EH (cell line): ENCODE results near the gene UBL4A.

Experiments
- DNase-seq: peaks from one replicate; pipeline ENCODE4 v3.0.0-alpha.2; 2015; ENCODE audit warnings: low read depth

Gene UBL4A

GRCh38 chrX:154460326-154460725 lies 26.1 kb downstream of the UBL4A start:
- no peak for DNase-seq

- no peak for DNase-seq
These were observed 26.6 kb downstream of the UBL4A start for GRCh38 chrX:154459832-154460231.

- peak; percentile 55 for DNase-seq
These were observed 27.2 kb downstream of the UBL4A start for GRCh38 chrX:154458954-154459778.

GRCh38 chrX:154458116-154458953 lies 28.1 kb downstream of the UBL4A start, which contains the start of gene PLXNA3:
PLXNA3 (plus strand) TSS chrX:154458281; CDS start chrX:154460184, 1,903 bp downstream.
- peak; percentile 30 for DNase-seq

GRCh38 chrX:154457491-154458115 lies 28.8 kb downstream of the UBL4A start:
- peak; percentile 18 for DNase-seq

GRCh38 chrX:154452823-154453222 lies 33.6 kb downstream of the UBL4A start:
- DNase-seq, result no peak

- no peak for DNase-seq
These were observed 36.1 kb downstream of the UBL4A start for GRCh38 chrX:154450312-154450711.

- no peak for DNase-seq
These were observed 36.8 kb downstream of the UBL4A start for GRCh38 chrX:154449618-154450017.

- DNase-seq, result no peak
These were observed 37.9 kb downstream of the UBL4A start for GRCh38 chrX:154448484-154448883.

- no peak for DNase-seq
These were observed 40.0 kb downstream of the UBL4A start for GRCh38 chrX:154446430-154446829.

- DNase-seq, result no peak
These were observed 40.6 kb downstream of the UBL4A start for GRCh38 chrX:154445776-154446175.

GRCh38 chrX:154444755-154445246 lies 41.6 kb downstream of the UBL4A start:
- DNase-seq, result no peak

- DNase-seq, result peak; percentile 74
These were observed 42.2 kb downstream of the UBL4A start, which contains the start of gene FAM50A for GRCh38 chrX:154443992-154444754. FAM50A (plus strand) TSS chrX:154444141; CDS start chrX:154444236, 95 bp downstream.

- DNase-seq, result peak; percentile 18
These were observed 42.9 kb downstream of the UBL4A start for GRCh38 chrX:154443479-154443910.

- no peak for DNase-seq
These were observed 44.3 kb downstream of the UBL4A start for GRCh38 chrX:154441984-154442707.

- no peak for DNase-seq
These were observed 44.9 kb downstream of the UBL4A start for GRCh38 chrX:154441564-154441963.

- no peak for DNase-seq
These were observed 45.6 kb downstream of the UBL4A start for GRCh38 chrX:154440623-154441357.

GRCh38 chrX:154439841-154440240 lies 46.6 kb downstream of the UBL4A start:
- DNase-seq, result no peak

GRCh38 chrX:154437971-154438893 lies 48.2 kb downstream of the UBL4A start:
- DNase-seq, result no peak
